GM12878 (cell line): ENCODE measurements around the gene SLC6A2.

Experiments used
- MTA3 ChIP-seq: IDR thresholded peaks from 2 replicates; pipeline ENCODE4 v1.6.1; 2012; ENCODE audit warnings: low read length, inconsistent platforms, borderline replicate concordance
- ZNF384 ChIP-seq: IDR thresholded peaks from 2 replicates; pipeline ENCODE4 v1.6.1; 2012; ENCODE audit warnings: low read depth, mild to moderate bottlenecking, low read length, improper control_type of control experiment, borderline replicate concordance

DNA sequence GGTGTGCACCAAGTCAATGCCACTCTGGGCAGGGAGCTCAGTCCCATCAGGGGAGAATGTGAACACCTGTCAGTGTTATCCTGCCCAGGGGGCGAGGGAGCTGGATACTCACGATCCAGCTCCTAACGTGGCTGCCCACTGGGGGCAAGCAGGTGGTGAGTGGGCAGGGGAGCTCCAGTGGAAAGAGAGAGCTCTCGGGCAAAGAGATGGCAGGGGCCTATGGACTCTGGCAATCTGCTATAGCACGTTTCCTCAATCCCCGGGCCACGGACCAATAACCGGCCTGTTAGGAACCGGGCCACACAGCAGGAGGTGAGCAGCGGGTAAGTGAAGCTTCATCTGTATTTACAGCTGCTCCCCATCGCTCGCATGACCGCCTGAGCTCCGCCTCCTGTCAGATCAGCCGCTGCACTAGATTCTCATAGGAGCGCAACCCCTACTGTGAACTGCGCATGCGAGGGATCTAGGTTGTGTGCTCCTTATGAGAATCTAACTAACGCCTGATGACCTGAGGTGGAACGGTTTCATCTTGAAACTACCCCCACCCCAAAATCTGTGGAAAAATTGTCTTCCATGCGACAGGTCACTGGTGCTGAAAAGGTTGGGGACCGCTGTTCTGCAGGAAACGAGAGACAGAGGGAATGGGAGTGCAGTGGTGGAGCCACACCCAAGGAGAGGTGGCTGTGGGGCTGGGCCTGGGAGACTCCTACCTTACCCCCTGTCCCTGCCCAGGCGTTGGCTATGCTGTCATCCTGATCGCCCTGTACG is 15.6 kb downstream of the SLC6A2 start:
- TF ChIP-seq MTA3 (no peak), ZNF384 (no peak)
